Inflammatory macrophage treated with lipopolysaccharide for 1 hour (primary cell): ENCODE measurements around the gene MAT2A.
"Not testable (repeated sequence)": the region's sequence is repeated elsewhere in the genome, so short reads cannot be mapped to it uniquely, and the experiment has no call there.

Source experiments
- DNase-seq, 2 donors: peaks; one replicate each; pipeline ENCODE4 v3.0.0-alpha.2; 2020 to 2022

MAT2A gene

DNA sequence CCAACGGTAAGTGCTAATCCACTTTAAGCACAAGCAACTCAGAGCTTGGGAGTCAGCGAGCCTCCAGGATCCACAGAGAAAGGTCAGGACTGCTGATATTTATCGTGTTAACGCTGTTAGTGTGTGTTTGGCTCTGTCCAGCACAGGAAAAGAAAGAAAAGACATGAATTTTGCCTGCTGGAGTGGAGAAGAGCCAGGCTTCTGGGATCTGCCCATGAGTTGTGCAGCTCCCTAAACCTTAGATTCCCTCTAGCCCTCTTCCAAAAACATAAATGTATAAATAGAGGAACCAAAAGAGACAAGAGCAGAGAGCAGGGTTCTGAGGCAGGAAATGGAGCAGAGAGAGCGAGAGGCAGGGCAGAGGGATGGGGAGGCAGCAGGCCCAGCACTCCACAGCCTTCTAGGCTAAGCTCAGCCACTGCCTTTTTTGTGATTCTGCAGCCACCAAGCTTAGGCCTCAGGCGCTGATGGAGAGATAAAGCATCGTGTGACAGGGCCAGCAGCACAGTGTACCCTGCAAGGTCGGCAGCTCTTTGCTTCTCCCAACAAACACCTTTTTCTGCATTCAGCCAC lies 14.5 kb upstream of the MAT2A start:
- DNase-seq, result no peak

DNA sequence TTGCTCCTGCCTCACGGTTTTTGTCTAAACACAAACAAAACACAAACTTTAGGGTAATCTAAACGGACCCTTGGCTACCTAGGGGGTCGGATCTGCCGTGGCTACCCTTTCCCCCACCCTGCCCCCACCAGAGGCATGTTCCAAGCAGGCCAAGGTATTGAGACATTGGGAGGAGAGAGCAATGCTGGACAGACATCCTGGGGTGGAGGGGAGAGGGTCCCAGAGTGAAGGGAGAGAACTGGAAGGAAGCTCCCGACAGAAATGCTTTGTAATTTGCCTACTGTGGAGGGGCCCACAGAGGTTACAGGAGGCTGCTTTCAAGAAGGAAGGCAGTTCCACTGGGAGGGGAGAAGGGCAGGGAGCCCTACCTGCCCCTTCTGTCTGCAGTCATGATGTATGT lies 13.9 kb upstream of the MAT2A start:
- DNase-seq, result no peak

DNA sequence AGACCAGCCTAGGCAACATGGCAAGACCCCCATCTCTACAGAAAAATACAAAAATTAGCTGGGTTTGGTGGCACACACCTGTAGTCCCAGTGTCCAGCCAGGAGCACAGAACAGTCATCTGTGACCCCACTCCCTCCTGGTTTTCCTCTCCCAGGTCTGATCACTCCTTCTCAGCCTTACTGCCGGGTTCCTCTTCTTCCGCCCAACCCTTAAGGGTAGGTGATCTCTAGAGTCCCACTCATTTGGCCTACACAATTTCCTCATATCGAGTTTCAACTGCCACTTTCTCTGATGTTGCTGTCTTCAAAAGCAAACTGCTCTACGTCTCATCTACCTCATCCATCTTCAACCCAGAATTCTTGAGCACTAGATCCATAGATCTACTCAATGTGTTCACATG lies 13.4 kb upstream of the MAT2A start:
- DNase-seq, result peak in 1 of 2 donors; percentile 34

DNA sequence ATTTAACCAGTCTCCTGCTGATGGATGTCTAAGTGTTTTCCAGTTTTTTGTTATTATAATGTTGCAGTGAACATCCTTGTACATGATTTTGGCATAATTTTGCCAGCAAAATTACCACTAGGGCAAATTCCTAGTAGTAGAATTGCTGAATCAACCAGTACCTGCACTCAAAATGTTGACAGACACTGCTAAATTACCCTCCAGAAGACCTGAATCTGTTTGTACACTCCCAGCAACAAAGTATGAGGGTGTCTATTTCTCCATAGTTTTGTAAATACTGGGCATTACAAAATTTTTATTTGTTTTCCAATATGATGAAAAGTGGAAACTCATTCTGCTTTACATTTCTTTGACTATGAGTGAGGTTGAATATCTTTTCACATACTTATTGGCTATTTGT lies 11.2 kb upstream of the MAT2A start:
- no peak for DNase-seq

DNA sequence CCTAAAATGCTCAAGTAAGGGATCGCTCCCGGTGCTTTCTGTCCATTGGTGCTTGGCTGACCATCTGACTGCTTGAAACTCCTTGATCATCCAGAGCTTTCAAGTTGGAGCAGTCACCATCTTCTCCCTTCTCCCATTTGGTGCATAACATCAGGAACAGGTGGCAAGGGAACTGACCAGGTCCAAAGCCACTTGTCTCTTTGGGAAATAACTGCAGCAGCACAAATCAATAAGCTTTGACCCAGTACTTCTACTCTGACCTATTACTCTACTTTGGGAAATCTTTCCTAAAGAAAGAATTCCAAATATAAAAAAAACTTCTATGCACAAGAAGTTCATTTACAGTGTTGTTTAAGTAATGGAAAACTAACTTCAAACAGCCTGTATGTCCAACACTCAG lies 10.6 kb upstream of the MAT2A start:
- no peak for DNase-seq

DNA sequence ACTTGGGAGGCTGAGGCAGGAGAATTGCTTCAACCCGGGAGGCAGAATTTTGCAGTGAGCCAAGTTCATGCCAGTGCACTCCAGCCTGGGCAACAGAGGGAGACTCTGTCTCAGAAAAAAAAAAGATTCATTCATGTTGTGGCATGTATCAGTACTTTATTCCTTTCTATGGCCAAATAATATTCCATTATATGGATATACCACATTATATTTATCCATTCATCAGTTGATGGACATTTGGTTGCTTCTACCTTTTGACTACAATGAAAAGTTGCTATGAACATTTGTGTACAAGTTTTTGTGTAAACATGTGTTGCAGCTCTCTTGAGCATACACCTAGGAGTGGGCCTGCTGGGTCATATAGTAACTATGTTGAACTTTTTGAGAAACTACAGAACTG lies 9.2 kb upstream of the MAT2A start:
- no peak for DNase-seq

DNA sequence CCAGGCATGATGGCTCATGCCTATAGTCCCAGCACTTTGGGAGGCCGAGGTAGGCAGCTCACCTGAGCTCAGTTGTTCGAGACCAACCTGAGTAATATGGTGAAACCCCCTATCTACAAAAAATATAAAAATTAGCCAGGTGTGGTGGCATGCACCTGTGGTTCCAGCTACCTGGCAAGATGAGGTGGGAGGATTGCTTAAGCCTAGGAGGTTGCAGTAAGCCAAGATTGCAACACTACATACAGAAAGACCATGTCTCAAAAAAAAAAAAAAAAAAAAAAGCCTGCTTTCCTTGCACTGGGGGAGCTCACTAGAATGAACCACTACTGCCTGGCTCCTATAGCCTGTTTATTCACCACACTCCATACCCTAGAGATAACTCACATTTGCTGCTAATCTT lies 7.4 kb upstream of the MAT2A start:
- DNase-seq, result no peak

DNA sequence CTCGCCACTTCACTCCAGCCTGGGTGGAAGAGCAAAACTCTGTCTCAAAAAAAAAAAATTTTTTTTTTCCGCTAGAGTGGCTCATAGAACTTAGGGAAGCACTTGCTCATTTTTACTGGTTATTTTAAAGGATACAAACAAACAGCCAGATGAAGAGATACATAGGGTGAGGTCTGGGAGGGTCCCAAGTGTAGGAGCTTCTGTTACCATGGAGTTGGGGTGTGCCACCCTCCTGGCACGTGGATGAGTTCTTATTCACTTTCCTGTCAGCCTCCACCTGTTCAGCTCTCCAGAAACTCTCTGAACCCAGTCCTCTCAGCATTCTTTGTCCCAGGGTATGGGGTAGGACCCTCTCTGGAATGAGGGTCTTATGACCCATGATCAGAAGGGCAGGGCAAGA lies 4.9 kb upstream of the MAT2A start:
- DNase-seq, result no peak

DNA sequence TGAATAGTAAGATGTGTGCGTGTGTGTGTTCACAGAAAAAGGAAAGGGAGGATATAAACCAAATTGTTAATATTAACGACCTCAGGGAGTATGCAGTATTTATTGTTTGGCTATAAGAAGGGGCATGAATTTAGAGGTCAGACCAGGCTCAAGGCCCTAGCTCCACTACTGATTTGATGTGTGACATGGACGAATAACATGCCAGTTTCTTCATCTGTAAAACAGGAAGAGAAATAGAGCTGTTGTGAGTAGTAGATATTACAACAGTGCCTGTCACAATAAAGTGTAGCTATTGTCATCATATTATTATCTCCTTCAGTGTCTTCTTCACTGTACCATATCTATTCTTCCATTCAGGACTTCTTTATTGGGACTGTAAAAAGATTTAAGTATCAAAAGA lies 4.1 kb upstream of the MAT2A start:
- DNase-seq, result peak; percentile 50 to 69

DNA sequence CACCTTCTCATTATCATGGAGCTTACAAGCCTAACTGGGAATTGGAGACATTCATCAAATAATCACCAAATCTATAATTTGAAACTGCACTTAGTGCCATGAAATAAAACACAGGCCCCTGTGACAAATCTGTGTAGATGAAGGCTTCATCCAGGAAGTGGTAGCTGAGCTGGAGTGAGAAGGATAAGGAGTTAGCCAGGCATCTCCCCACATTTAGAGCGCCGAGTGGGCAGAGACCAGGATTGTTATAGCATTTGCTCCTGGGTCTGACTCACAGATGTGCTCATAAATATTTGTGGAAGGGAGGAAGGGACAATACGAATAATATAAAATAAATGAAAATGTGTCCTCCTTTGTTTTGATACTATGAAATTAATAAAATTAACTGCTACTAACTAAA lies 2.5 kb upstream of the MAT2A start:
- DNase-seq, result peak in 1 of 2 donors; percentile 12

DNA sequence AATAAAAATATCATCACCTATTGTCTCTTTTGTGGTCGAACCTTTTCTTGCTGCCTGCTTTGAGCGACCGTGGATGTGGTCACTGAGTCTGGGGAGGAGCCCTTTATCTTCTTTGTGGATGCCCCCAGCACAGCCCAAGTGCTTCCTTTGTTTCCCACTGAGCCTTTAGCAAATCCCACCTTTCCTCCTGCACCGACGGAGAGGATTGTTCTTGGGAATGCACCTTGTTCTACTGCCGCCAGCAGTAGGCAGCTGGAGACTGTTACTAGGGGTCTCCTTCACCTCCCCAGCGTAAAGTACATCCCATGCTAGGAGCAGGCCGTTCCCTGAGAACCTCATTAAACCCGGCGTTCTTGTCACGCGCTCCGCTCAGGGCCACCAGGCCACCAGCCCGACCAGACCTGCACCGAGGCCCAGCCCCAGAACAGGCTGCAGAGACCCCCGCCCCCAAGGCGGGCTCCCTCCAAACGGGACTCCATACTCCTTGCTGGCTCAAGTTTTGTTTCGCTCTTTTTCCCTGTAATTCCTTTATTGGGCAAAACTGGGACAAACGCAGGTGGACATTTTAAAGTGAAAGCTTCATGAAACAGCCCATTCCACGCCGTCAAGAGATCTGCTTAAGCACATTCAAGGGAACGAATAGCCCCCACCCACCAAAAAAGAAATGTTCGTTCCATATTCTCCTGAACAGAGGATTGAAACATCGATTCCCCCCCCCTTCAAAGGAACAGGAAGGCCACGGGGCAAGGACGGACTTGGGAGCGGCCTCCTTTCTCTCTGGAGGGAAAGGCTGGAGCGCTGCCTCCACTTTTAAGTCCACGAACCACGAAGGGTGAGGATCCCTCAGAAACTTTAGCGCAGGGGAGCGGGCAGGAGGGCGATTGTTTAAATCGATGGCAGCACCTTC lies 1.1 kb upstream of the MAT2A start:
- peak; percentile 16 to 29 for DNase-seq

DNA sequence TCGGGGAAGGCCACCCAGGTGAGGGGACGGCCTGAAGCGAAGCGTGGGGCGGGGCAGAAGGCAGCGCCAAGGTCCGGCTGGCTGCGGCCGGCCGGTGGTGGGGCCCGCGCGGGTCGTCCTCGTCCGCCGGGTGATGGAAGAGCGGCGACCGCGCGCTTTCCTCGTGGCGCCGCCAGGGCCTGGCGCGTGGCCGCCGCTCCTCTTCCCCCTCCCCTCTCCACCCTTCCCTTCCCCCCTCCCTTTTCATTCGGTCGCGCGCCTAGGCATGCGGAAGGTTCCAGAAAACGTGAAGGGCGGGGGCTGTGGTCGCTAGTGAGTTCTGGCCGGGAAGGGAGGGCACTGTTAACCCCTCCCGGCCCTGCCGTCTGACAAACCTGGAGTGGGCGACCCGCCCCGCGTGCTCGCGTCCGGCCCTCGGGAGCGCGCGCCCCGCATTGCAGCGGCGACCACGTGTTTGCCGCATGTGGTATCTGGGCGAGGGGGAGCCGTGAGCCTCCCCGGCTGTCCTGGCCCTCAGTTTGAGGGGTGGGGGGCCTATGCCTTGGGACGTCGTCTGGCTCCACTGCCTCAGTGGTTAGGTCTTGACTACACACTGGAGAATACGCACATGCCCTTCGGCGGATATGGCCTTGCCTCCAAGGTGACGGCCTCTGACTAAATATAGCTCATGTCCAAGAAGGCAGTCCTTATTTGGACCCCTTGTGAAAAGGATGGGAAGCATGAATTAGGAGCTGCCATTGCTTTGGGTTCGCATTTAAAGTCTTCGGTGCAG lies 579 bp downstream of the MAT2A start:
- peak; percentile 47 to 57 for DNase-seq

DNA sequence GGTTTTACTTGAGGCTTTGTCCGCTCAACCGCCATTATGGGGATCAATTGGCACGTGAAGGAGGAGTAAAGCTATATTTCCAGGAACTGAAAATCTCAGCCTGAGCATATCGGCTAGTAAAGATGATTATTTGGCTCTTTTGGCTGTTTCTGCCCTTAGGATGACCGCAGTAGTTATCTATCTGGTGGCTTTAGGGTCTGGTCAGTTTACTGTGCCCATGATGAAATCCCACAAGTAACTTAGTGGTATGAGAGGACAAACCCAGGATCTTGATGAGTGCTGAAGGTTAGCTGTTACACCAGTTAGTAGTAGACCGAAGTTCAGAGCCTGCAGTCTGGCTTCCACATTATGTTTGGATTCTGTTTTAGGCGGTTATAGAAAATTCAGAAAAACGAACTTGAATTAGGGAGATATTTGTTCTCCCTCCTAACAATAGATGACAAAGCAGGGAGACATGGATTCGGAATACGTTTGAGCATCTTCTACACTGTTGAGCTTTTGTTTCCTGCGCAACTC lies 1.2 kb downstream of the MAT2A start:
- DNase-seq, result peak in 1 of 2 donors; percentile 20

DNA sequence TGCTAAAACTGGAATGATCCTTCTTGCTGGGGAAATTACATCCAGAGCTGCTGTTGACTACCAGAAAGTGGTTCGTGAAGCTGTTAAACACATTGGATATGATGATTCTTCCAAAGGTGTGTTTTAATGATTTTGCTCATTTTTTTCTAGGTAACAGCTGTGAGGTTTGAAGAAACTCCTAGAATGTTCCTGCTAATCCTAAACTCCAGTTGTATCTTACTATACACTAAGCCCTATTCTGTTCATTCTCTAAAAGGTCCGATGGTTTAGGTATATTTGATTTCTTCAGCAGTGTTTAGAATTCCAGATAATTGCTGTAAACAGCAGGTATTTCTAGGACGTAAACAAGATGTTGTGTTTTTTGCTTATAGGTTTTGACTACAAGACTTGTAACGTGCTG lies 2.3 kb downstream of the MAT2A start:
- DNase-seq, result no peak

DNA sequence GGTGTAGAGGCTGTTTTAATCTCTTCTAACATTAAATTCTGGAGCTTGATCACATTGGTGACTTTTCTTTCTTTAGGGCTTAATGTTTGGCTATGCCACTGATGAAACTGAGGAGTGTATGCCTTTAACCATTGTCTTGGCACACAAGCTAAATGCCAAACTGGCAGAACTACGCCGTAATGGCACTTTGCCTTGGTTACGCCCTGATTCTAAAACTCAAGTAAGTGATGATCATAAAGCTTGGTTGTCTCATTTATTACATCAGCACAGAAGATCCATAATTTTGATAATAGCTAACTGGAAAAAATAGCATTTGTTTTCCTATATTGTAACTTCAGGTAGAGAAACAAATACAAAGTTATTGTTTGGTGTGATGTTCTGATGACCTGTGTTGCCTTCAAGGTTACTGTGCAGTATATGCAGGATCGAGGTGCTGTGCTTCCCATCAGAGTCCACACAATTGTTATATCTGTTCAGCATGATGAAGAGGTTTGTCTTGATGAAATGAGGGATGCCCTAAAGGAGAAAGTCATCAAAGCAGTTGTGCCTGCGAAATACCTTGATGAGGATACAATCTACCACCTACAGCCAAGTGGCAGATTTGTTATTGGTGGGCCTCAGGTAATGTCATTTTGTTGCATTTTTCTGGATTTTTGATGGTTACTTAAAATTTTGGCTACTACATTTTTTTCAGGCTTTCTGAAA lies 2.9 kb downstream of the MAT2A start:
- no peak for DNase-seq

DNA sequence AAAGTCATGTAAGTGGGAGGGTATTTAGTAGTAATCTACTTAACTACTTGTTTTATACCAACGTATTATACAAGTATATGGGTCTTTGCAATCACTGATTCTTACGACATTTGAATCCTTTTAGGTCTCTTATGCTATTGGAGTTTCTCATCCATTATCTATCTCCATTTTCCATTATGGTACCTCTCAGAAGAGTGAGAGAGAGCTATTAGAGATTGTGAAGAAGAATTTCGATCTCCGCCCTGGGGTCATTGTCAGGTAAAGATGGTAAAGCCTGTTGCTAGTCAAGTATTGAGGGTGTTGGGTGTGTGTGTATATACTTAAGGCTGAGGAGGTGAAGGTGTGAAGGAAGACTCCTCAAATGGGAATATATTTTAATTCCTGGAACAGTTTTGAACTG lies 3.8 kb downstream of the MAT2A start:
- DNase-seq, result no peak

DNA sequence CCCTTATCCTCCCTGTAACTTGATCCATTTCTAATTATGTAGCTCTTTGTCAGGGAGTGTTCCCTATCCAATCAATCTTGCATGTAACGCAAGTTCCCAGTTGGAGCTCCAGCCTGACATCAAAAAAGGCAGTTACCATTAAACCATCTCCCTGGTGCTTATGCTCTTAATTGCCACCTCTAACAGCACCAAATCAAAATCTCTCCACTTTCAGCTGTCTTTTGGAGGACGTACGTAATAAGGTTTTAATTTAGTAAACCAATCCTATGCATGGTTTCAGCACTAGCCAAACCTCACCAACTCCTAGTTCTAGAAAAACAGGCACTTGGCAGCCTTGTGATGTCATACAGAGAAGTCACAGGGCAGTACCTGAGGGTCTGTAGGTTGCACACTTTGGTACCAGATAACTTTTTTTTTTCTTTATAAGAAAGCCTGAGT lies 5.3 kb downstream of the MAT2A start:
- not testable (repeated sequence) for DNase-seq

DNA sequence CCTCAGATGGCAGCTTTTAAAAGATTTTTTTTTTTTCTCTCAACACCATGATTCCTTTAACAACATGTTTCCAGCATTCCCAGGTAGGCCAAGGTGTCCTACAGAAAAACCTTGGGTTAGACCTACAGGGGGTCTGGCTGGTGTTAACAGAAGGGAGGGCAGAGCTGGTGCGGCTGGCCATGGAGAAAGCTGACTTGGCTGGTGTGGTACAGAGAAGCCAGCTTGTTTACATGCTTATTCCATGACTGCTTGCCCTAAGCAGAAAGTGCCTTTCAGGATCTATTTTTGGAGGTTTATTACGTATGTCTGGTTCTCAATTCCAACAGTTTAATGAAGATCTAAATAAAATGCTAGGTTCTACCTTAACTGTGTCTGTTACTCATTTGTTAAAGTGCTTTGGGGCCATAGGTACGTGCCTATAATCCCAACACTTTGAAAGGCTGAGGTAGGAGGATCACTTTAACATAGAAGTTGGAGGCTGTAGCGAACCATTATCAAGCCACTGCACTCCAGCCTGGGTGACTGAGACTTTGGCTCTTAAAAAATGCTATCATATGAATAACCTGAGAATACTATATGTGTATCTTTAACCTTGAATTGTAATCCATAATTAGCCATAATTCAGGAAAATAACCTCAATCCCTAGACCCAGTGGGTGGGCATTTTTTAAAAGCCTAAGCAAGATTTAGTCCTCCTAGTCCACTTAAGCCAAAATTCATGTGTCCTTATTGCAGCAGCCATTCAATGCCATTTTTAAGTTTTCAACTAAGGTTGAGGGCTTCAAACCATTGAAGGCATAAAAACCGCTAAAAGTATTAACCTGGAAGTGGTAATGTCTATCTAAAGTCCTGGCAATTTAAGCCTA lies 6.2 kb downstream of the MAT2A start:
- not testable (repeated sequence) for DNase-seq

DNA sequence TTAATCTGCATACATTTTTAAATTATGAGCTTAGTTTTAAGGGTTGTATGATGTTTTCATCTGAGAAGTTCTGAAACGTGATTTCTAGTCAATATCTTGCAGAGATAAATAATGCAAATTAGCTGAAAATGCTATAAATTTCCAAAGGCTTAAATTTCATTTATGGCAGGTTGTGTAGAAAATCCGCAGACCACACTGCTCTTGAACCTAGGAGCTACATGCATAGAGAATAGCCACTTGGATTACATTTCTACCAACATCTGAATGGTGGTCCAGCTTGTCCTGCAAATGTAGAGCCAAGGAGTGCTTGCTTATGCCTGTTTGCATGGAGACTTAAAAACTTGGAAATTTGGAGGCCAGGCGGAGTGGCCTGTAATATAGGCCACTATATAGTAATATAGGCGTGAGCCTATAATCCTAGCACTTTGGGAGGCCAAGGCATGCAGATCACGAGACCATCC lies 6.8 kb downstream of the MAT2A start:
- DNase-seq, result no peak

DNA sequence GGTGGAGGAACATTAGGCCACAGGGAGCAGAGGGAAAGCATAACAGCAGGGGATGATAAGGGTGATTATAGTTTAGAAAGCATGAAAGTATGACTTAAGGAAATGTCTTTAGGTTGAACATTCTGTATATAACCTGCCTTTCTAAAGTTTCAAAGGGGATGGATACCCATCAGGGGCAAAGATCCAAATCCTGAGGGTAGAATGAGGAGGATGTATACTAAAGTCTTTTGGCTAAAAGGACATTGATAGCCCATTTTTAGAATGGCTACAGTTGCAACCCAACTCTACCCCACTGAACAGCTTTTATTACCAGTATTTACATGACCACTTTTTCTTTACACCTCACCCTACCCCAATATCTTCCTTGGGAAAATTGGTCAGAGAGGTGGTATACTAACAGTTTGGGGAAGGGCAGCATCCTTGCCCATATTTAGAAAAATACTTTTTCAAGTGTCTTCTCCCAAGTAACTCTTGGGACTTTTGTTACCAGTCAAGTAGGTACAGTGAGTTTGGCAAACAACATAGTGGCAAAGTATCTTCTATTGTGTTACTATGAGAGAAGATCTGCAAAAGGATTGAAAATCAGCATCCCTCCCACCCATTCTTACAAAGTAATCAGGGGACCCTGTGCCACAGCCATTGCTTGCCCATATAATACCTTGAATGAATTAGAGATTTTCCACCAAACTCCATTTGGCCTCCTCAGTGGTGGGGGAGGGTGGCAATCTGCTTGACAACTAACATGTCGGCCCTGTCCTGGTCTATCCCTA lies 8.3 kb downstream of the MAT2A start:
- DNase-seq, result no peak
